Measurements from ENCODE around the gene TUNAR. TPM values are rescaled to one million over a fixed set of nuclear protein-coding genes. Genes with fewer than 3 reads are reported as not detected.

TUNAR gene
- total and polyA plus RNA-seq, 12 donors = 0.06 TPM; not detected in 11

- no peaks in the 10 kb centered on the region for H3K9me3 ChIP-seq (replicated peaks in 1 of 3)
- no peak overlapping the region for H3K4me3 ChIP-seq
- H3K27ac ChIP-seq = no peak overlapping the region
- no peaks in the 10 kb centered on the region for H3K27me3 ChIP-seq
- TF ChIP-seq CTCF (IDR thresholded peaks at IDR 0.05) (no peak), POLR2A (IDR thresholded peaks at IDR 0.05) (no peak)
- DNase-seq = no peak
- intact Hi-C loops (cut with DNase I) = no loop called here
- no peaks in the 10 kb centered on the region for H3K36me3 ChIP-seq (replicated peaks in 1 of 2)
- no peaks in the 10 kb centered on the region for H3K4me1 ChIP-seq (replicated peaks in 1 of 2)
- WGBS, 4 donors = 80 to 96% (median 83%) methylated on average over 2 of the region's 2 CpGs
Observed at GRCh38 chr14:95831041-95831440, 45.6 kb upstream of the TUNAR start.

- WGBS, 4 donors = 32 to 38% (median 34%) methylated on average over 5 of the region's 5 CpGs
- H3K27me3 ChIP-seq = no peaks in the 10 kb centered on the region
- TF ChIP-seq POLR2A (IDR thresholded peaks at IDR 0.05) = no peak
- no peak for TF ChIP-seq CTCF (IDR thresholded peaks at IDR 0.05)
- no peak for DNase-seq
- no peaks in the 10 kb centered on the region for H3K36me3 ChIP-seq (replicated peaks in 1 of 2)
- H3K4me1 ChIP-seq (replicated peaks in 1 of 2) = no peaks in the 10 kb centered on the region
- intact Hi-C loops (cut with DNase I) = no loop called here
- no peak overlapping the region for H3K27ac ChIP-seq
- no peak overlapping the region for H3K4me3 ChIP-seq
- H3K9me3 ChIP-seq (replicated peaks in 1 of 3) = no peaks in the 10 kb centered on the region
Observed at GRCh38 chr14:95831468-95831867, 45.2 kb upstream of the TUNAR start.

- DNase-seq = no peak
- Histone ChIP-seq H3K9me3 (replicated peaks in 1 of 3) (no peaks in the 10 kb centered on the region), H3K27ac (no peak overlapping the region), H3K36me3 (replicated peaks in 1 of 2) (no peaks in the 10 kb centered on the region), H3K27me3 (no peaks in the 10 kb centered on the region), H3K4me1 (replicated peaks in 1 of 2) (no peaks in the 10 kb centered on the region), H3K4me3 (no peak overlapping the region)
- TF ChIP-seq CTCF (IDR thresholded peaks at IDR 0.05) (no peak), POLR2A (IDR thresholded peaks at IDR 0.05) (no peak)
- intact Hi-C loops (cut with DNase I) = no loop called here
- WGBS, 4 donors = 28 to 33% (median 32%) methylated on average over 8 of the region's 8 CpGs
Observed at GRCh38 chr14:95832012-95832411, 44.6 kb upstream of the TUNAR start.

- intact Hi-C loops (cut with DNase I) = no loop called here
- 62 to 84% (median 73%) methylated on average over 3 of the region's 3 CpGs for WGBS, 4 donors
Observed at GRCh38 chr14:95833429-95833828, 43.2 kb upstream of the TUNAR start.

More at GRCh38 chr14:95833429-95833828, 43.2 kb upstream of the TUNAR start:
- Histone ChIP-seq H3K36me3 (replicated peaks in 1 of 2) (no peaks in the 10 kb centered on the region), H3K9me3 (replicated peaks in 1 of 3) (no peaks in the 10 kb centered on the region), H3K4me3 (no peak overlapping the region), H3K27me3 (no peaks in the 10 kb centered on the region), H3K27ac (no peak overlapping the region), H3K4me1 (replicated peaks in 1 of 2) (no peaks in the 10 kb centered on the region)
- no peak for DNase-seq
- no peak for TF ChIP-seq CTCF (IDR thresholded peaks at IDR 0.05)
- no peak for TF ChIP-seq POLR2A (IDR thresholded peaks at IDR 0.05)

Data from adrenal gland (tissue), 12 donors.